Raji (cell line): ENCODE measurements around the gene ZNF143.

Experiments
- POLR2A ChIP-seq: IDR thresholded peaks from 2 replicates; pipeline ENCODE4 v1.6.1; 2011; ENCODE audit warnings: low read depth, low read length, control low read depth; ENCODE audit not compliant: insufficient read depth

Gene ZNF143

DNA sequence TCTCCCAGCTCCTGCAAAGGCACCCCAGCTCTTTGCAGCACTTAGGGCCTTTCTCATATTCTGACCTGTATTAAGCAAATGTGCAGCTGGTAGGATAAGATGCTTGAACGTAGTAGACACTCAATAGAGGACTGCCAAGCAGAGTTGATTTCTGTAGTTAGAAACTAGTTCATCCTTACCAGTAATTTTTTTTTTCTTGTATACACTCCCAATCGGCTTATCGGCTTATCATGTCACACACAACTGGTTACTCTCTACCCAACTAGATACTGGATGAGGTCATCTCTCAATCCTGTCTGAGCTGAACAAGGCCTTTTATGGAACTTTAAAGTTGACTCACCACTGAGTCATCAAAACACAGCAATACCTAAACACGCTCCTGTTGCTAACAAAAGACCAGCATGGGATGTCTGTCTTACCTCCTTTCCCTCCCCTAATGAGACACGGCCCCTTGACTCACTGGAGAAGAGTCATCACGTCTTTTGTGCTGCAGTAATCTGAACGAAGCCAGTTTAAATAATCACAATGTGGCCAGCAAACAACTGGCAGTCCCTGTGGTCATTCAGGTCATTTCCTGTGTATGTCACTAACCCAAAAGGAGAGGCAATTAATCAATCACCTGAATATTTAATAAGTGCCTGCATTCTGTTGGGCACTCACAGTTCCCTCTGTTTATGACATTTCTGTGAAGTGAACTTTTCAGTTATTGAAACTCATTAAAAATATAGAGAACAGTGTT lies 105.2 kb downstream of the ZNF143 start:
- TF ChIP-seq POLR2A, result no peak

DNA sequence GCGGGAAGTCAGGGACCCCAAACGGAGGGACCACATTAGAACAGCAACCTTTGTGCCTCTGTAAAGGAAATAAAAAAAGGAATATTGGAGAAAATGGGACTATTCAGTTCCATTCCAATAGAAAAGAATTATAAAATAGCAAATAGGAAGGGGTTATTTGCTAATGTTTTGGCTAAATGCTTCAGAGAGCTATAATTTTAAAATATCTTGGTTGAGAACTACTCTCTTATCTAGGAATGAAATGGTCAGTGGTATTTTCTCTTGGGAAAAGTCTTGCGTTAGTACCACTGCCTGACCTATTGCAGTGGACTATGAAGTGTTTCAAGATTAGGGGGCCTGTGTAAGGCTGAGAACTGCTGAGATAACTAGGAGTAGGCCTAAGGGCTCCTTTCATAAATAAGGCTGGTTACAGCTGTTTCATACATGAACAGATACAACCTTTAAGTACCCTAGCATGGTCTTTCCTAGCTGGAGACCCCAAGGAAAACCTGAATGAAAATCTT lies 105.8 kb downstream of the ZNF143 start:
- no peak for TF ChIP-seq POLR2A

DNA sequence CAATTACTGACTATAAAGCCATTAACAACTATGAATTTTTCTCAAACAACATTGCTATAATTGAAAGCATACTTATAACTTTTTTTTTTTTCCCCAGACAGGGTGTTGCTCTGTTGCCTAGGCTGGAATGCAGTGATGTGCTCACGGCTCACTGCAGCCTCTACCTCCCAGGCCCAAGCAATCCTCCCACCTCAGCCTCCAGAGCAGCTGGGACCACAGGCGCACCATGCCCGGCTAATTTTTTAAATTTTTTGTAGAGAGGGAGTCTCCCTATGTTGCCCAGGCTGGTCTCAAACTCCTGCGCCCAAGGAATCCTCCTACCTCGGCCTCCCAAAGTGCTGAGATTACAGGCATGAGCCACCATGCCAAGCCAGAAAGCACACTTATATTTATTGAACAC lies 106.6 kb downstream of the ZNF143 start:
- no peak for TF ChIP-seq POLR2A

DNA sequence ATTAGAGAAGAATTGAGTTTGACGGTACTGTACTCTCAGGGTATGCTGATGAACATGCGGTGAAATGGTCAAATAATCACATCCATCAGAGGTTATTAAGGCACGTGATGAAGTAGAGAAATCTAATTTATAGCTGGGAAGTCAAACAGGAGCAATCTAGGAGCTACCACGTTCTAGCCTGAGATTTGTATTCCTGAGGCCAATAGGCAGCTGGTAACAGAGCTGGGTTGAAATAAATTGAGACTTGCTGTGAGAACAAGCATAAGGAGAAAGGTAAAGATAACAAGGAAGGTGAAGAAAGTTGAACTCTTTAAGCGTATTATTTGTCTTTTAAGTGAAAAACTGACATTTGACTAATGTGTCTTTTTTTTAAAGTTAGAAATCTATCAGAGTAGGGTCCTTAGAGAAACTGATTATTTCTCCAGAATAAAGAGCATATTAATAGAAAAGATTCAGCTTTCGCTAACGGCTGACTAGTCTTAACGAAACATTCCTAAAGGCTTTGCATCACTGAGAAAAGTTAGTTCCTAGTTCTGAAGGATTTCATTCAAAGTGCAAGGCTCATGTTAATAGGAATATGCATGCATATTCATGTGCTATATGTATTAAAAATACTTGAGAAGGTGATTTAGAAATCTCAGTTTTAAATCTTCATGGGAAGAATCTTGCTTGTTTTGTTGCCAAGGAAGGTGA lies 107.5 kb downstream of the ZNF143 start:
- TF ChIP-seq POLR2A, result no peak

DNA sequence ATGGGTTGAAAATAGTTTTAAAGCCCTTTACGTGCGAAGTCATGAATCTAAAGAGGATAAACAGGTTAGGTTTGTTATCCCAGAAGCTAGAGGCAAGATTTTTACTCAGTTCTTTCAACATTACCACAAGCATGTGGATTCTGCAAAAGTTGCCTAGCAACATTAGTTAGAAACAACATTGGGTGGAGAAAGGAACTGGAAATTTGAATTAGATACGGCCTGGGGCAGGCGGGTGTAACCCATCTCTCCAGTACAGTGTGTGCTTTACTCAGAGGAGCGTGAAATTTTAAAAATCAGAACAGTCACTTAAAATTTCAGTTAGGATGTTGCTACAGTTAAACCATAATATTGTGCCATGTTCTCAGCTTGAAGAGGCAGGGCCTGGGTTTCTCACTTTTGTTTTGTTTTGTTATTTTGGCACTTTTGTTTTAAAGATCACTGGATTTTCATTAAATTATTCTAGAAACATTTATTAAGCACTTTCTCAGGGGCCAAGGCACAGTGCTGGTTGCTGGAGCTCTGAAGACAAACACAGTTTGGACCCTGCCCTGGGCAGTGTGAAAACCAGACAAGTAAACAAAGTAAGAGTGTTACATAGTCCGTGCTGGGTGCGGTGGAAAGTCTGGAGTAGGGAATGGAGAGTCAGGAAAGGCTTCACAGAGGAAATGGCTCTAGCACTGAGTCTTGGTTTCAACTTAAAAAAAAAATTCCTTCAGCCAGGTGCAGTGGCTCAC lies 108.2 kb downstream of the ZNF143 start:
- no peak for TF ChIP-seq POLR2A

GRCh38 chr11:9569588-9570164 lies 108.9 kb downstream of the ZNF143 start:
- TF ChIP-seq POLR2A, result no peak

DNA sequence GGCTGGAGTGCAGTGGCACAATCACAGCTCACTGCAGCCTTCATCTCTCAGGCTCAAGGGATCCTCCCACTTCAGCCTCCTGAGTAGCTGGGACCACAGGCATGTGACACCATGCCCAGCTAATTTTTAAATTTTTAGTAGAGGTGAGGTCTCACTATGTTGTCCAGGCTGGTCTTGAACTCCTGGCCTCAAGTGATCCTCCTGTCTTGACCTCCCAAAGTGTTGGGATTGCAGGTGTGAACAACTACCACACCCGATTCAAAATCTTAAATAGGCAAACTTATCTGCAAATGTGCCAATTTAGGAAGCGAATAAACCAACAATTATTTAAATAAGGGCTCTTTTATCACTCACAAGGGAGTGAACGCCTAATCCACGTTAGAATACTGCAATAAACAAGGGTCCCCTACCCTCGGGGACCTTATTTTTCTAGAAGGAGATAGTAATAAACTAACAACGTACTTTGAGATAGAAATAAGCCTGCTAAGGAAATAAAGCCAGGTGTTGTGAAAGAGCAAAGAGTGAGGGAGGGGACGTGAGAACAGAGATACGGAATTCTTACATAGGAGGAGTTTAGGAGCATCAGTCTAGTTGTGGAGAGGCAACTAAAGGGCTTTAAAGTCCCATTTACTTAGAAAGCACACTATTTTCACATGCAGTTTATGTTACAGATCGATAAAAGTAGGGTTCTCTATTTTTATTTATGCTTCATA lies 109.7 kb downstream of the ZNF143 start:
- TF ChIP-seq POLR2A, result no peak

DNA sequence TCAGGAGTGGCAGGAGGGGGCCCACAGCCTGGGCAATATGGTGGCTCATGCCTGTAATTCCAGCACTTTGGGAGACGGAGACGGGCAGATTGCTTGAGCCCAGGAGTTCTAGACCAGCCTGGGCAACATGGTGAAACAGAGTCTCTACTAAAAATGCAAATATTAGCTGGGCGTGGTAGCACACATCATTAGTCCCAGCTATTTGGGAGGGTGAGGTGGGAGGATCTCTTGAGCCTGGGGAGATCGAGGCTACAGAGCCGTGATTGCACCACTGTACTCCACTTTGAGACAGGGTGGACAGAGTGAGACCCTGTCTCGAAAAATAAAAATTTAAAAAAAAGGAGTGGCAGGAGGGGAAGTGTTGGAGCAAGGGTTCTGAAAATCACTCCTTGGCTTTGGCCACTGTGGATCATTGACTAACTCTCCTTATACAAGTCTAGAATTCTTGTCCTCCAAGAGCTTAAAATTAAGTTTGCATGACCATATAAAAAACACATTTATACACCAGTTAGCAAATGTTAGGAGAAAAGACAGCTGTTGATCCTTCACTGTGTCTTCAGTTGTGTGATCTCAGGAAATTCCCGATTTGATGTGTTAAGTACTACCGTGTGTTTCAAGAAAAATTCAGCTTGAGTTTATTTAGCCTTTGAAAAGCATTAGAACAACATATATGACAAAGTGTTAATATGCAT lies 110.4 kb downstream of the ZNF143 start:
- TF ChIP-seq POLR2A, result peak; percentile 48; the same call in 1 of the 2 replicates

DNA sequence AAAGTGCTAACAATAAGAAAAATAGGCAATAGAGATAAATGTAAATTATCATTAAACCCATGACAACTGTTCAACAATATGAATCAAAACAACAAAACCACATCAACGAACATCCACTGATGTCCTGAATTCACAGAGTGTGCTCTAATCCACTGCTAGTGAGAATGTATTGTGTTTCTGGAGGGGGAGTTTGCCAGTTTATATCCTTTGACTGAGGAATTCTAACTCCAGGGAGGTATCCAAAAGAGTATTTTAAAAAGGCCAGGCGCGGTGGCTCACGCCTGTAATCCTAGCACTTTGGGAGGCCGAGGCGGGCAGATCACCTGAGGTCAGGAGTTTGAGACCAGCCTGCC lies 110.9 kb downstream of the ZNF143 start:
- no peak for TF ChIP-seq POLR2A

GRCh38 chr11:9573052-9573774 lies 112.4 kb downstream of the ZNF143 start, which contains the start of gene WEE1:
TSS of gene WEE1 (plus strand) at chr11:9573670. CDS start at chr11:9573934, 264 bp downstream.
- peak; percentile 68 for TF ChIP-seq POLR2A

- no peak for TF ChIP-seq POLR2A
Measured at GRCh38 chr11:9573775-9574621, 113.2 kb downstream of the ZNF143 start.

GRCh38 chr11:9574622-9575259 lies 113.9 kb downstream of the ZNF143 start:
- peak; percentile 24 for TF ChIP-seq POLR2A
